Measurements from ENCODE around the gene P2RY8. TPM values are rescaled to one million over a fixed set of nuclear protein-coding genes. Genes with fewer than 3 reads are reported as not detected.
"Not testable (repeated sequence)": the region's sequence is repeated elsewhere in the genome, so short reads cannot be mapped to it uniquely, and the experiment has no call there.

The P2RY8 gene
- total and polyA plus RNA-seq, 5 donors, result 1.6 to 3.8 (median 2.2) TPM

DNA sequence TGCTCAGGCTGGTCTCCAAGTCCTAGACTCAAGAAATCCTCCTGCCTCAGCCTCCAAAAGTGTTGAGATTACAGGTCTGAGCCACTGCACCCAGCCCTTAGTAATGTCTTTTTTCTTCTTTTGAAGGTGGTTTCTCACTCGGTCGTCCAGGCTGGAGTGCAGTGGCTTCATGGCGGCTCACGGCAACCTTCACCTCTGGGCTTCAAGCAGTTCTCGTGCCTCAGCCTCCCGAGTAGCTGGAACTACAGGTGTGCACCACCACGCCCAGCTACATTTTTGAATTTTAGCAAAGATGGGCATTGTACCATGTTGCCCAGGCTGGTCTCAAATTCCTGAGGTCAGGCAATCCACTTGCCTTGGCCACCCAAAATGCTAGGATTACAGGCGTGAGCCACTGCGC is 52.0 kb downstream of the P2RY8 start:
- Histone ChIP-seq H3K27ac (ENCODE audit: low read length) (no peak overlapping the region), H3K4me1 (ENCODE audit: control insufficient read depth, insufficient read depth, low read length) (no peaks in the 10 kb centered on the region), H3K27me3 (ENCODE audit: control insufficient read depth, insufficient read depth) (no peaks in the 10 kb centered on the region), H3K9me3 (ENCODE audit: control insufficient read depth, low read length) (no peaks in the 10 kb centered on the region), H3K4me3 (ENCODE audit: low read length) (no peak overlapping the region)
- intact Hi-C loops (cut with DNase I), result no loop called here
- DNase-seq (no peak), ATAC-seq (no peak)
- WGBS, result 94% methylated on average over 9 of the region's 9 CpGs

DNA sequence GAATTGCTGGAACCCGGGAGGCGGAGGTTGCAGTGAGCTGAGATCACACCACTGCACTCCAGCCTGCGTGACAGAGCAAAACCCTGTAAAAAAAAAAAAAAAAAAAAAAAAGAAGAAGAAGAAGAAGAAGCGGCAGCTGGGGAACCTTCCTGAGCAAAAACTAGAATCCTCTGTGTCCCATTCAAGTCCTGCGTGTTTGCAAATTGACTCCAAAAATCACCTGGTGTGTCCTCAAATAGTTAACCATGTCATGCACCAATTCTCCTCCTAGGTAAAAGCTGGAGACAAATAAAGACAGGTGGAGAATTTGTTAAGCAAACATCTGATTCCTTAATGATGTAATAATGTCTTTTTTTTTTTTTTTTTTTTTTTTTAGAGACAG is 52.4 kb downstream of the P2RY8 start:
- Histone ChIP-seq H3K27ac (ENCODE audit: low read length) (no peak overlapping the region), H3K9me3 (ENCODE audit: control insufficient read depth, low read length) (no peaks in the 10 kb centered on the region), H3K4me1 (ENCODE audit: control insufficient read depth, insufficient read depth, low read length) (no peaks in the 10 kb centered on the region), H3K4me3 (ENCODE audit: low read length) (no peak overlapping the region), H3K27me3 (ENCODE audit: control insufficient read depth, insufficient read depth) (no peaks in the 10 kb centered on the region)
- intact Hi-C loops (cut with DNase I), result no loop called here
- 85% methylated on average over 5 of the region's 5 CpGs for WGBS
- ATAC-seq (no peak), DNase-seq (no peak)

- 81% methylated on average over 15 of the region's 15 CpGs for WGBS
Observed at GRCh38 chrX:1483843-1484637, 52.9 kb downstream of the P2RY8 start.

DNA sequence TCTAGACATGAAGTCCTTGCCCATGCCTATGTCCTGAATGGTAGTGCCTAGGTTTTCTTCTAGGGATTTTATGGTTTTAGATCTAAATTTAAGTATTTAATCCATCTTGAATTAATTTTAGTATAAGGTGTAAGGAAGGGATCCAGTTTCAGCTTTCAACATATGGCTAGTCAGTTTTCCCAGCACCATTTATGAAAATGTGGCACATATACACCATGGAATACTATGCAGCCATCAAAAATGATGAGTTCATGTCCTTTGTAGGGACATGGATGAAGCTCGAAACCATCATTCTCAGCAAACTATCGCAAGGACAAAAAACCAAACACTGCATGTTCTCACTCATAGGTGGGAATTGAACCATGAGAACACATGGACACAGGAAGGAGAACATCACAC is 54.5 kb downstream of the P2RY8 start:
- H3K4me1 ChIP-seq (ENCODE audit: control insufficient read depth, insufficient read depth, low read length); H3K9me3 ChIP-seq (ENCODE audit: control insufficient read depth, low read length); DNase-seq; intact Hi-C loops (cut with DNase I); H3K27me3 ChIP-seq (ENCODE audit: control insufficient read depth, insufficient read depth); ATAC-seq; H3K4me3 ChIP-seq (ENCODE audit: low read length): not testable (repeated sequence)
- WGBS, result no CpG with 5 or more reads among the region's 2 CpGs
- H3K27ac ChIP-seq (ENCODE audit: low read length), result peak overlapping the region; percentile 70

More at GRCh38 chrX:1483843-1484637, 52.9 kb downstream of the P2RY8 start:
- Histone ChIP-seq H3K27ac (ENCODE audit: low read length) (no peak overlapping the region), H3K9me3 (ENCODE audit: control insufficient read depth, low read length) (no peaks in the 10 kb centered on the region), H3K4me3 (ENCODE audit: low read length) (no peak overlapping the region), H3K27me3 (ENCODE audit: control insufficient read depth, insufficient read depth) (no peaks in the 10 kb centered on the region), H3K4me1 (ENCODE audit: control insufficient read depth, insufficient read depth, low read length) (no peaks in the 10 kb centered on the region)
- intact Hi-C loops (cut with DNase I), result no loop called here
- no peak for ATAC-seq
- no peak for DNase-seq

DNA sequence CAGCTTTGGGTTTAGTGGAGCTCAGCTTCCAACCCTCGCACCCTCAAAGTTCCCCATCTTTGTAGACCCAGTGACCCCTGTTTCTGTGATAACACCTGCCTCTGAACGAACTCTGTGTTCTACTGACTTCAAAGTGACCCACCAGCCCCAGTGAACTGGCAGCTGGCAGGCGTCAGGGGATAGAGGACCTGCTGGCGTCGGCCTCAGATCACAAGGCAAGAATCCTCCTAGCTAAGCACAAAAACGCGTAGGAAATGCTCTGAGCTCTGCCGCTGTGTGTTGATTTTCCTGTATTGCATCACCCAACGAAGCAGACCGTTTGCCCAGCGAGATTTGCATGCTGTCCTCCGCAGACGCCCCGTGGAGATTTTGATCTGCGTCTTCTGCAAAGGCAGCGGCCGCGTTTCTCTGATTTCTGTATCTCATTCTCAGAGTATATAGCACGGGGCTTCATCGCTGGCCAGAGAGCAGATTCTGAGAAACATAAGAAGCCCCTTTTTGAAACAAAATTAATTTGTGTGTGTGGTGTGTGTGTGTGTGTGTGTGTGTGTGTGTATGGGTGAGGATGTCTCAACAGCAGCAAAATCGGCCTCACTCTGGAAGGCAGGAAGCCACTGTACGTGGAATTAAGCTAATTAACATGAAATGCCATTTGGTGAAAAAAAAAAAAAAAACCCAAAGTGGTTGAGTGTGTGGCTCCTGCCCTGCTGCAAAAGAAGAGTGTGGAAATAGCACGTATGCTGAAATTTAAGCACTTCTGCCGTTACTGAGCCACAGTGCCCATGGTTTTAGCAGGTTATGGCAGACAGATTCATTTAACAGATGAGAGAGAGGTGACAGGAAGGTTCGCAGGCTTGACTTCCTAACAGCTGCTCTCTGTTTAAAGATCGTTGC is 55.1 kb downstream of the P2RY8 start:
- Histone ChIP-seq H3K27me3 (ENCODE audit: control insufficient read depth, insufficient read depth) (no peaks in the 10 kb centered on the region), H3K4me1 (ENCODE audit: control insufficient read depth, insufficient read depth, low read length) (no peaks in the 10 kb centered on the region), H3K4me3 (ENCODE audit: low read length) (no peak overlapping the region), H3K9me3 (ENCODE audit: control insufficient read depth, low read length) (no peaks in the 10 kb centered on the region), H3K27ac (ENCODE audit: low read length) (peak overlapping the region; percentile 70)
- DNase-seq, result peak; percentile 41 to 80 (median 76)
- ATAC-seq, result peak; percentile 85 to 88
- intact Hi-C loops (cut with DNase I), result no loop called here
- WGBS, result 12% methylated on average over 26 of the region's 26 CpGs

DNA sequence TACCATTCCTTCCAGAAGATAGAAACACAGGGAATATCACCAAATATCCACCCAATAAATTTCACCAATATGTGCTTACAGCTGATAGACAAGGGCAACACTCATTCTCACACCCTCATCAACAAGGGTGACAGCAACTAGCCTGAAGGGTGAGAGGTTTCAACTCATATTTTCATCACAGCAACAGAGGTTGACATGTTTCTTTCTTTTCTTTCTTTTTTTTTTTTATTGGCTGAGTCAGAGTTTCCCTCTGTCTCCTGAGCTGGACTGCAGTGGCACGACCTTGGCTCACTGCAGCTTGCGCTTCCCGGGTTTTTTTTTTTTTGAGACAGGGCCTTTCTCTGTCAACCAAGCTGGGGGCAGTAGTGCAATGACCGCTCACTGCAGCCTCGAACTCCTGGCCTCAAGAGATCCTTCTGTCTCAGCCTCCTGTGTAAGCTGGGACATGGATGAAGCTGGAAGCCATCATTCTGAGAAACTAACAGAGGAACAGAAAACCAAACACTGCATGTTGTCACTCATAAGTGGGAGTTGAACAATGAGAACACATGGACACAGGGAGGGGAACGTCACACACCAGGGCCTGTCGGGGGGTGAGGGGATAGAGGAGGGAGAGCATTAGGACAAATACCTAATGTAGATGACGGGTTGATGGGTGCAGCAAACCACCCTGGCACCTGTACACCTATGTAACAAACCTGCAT is 56.8 kb downstream of the P2RY8 start:
- intact Hi-C loops (cut with DNase I), result no loop called here
- H3K4me1 ChIP-seq (ENCODE audit: control insufficient read depth, insufficient read depth, low read length), result no peaks in the 10 kb centered on the region
- no peaks in the 10 kb centered on the region for H3K9me3 ChIP-seq (ENCODE audit: control insufficient read depth, low read length)
- ATAC-seq (no peak), DNase-seq (no peak)
- WGBS, result 75% methylated on average over 8 of the region's 8 CpGs
- no peak overlapping the region for H3K27ac ChIP-seq (ENCODE audit: low read length)
- H3K4me3 ChIP-seq (ENCODE audit: low read length), result no peak overlapping the region
- no peaks in the 10 kb centered on the region for H3K27me3 ChIP-seq (ENCODE audit: control insufficient read depth, insufficient read depth)

GRCh38 chrX:1477801-1478458 is 59.1 kb downstream of the P2RY8 start:
- ATAC-seq (no peak), DNase-seq (no peak)
- H3K27me3 ChIP-seq (ENCODE audit: control insufficient read depth, insufficient read depth), result no peaks in the 10 kb centered on the region
- no peaks in the 10 kb centered on the region for H3K9me3 ChIP-seq (ENCODE audit: control insufficient read depth, low read length)
- H3K4me1 ChIP-seq (ENCODE audit: control insufficient read depth, insufficient read depth, low read length), result no peaks in the 10 kb centered on the region
- intact Hi-C loops (cut with DNase I), result no loop called here
- WGBS, result 74% methylated on average over 8 of the region's 8 CpGs
- H3K27ac ChIP-seq (ENCODE audit: low read length), result no peak overlapping the region
- H3K4me3 ChIP-seq (ENCODE audit: low read length), result no peak overlapping the region

GRCh38 chrX:1477229-1477628 is 59.8 kb downstream of the P2RY8 start:
- intact Hi-C loops (cut with DNase I), result no loop called here
- DNase-seq (no peak), ATAC-seq (no peak)
- Histone ChIP-seq H3K4me1 (ENCODE audit: control insufficient read depth, insufficient read depth, low read length) (no peaks in the 10 kb centered on the region), H3K9me3 (ENCODE audit: control insufficient read depth, low read length) (no peaks in the 10 kb centered on the region), H3K27ac (ENCODE audit: low read length) (no peak overlapping the region), H3K27me3 (ENCODE audit: control insufficient read depth, insufficient read depth) (no peaks in the 10 kb centered on the region), H3K4me3 (ENCODE audit: low read length) (no peak overlapping the region)
- 68% methylated on average over 3 of the region's 3 CpGs for WGBS

GRCh38 chrX:1476682-1477081 is 60.3 kb downstream of the P2RY8 start:
- Histone ChIP-seq H3K4me1 (ENCODE audit: control insufficient read depth, insufficient read depth, low read length) (no peaks in the 10 kb centered on the region), H3K27ac (ENCODE audit: low read length) (no peak overlapping the region), H3K27me3 (ENCODE audit: control insufficient read depth, insufficient read depth) (no peaks in the 10 kb centered on the region), H3K9me3 (ENCODE audit: control insufficient read depth, low read length) (no peaks in the 10 kb centered on the region), H3K4me3 (ENCODE audit: low read length) (no peak overlapping the region)
- intact Hi-C loops (cut with DNase I), result no loop called here
- ATAC-seq (no peak), DNase-seq (no peak)
- WGBS, result 95% methylated on average over 5 of the region's 5 CpGs

DNA sequence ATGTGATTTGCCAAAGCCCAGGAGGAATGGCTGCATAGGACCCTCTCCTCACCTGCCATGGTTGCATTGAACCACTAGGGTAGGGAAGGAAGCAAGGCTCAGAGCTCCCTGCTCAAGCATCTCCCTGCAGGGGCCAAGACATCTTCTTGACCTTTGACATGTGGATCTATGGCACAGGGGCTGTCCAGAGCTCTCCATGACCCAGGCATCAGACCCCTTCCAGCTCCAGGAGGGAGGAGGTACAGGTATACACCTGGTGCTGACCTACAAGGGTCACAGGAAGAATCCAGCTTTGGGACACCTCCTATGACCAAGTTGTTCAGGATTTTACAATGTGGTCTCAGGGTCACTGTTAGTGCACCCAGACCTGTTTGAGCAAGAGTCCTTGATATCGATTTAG is 61.1 kb downstream of the P2RY8 start:
- Histone ChIP-seq H3K27me3 (ENCODE audit: control insufficient read depth, insufficient read depth) (no peaks in the 10 kb centered on the region), H3K4me1 (ENCODE audit: control insufficient read depth, insufficient read depth, low read length) (no peaks in the 10 kb centered on the region), H3K27ac (ENCODE audit: low read length) (no peak overlapping the region), H3K9me3 (ENCODE audit: control insufficient read depth, low read length) (no peaks in the 10 kb centered on the region), H3K4me3 (ENCODE audit: low read length) (no peak overlapping the region)
- 94% methylated on average over 1 of the region's 1 CpG for WGBS
- intact Hi-C loops (cut with DNase I), result no loop called here
- DNase-seq (no peak), ATAC-seq (no peak)

Measured in right cardiac atrium (tissue), 5 donors.